HepG2 (cell line): Measurements from ENCODE around the gene LEAP2. TPM values are rescaled to one million over a fixed set of nuclear protein-coding genes. Genes with fewer than 3 reads are reported as not detected.

Source experiments
- CREM ChIP-seq, 2 experiments: sonication (generic) in 1 of 2; formaldehyde crosslinking in 1 of 2; IDR thresholded peaks; 2 replicates each; pipeline versions ENCODE4 v1.4.0 to v1.6.1; 2016 to 2020; ENCODE audit warnings: antibody characterized with exemption in 1 of 2, mild to moderate bottlenecking in 1 of 2, missing genetic modification reagents in 1 of 2
- EED ChIP-seq: sonication (generic); formaldehyde crosslinking; IDR thresholded peaks from 2 replicates; pipeline ENCODE4 v1.5.0; 2020; ENCODE audit warnings: mild to moderate bottlenecking, missing genetic modification reagents
- FOXJ3 ChIP-seq: sonication (generic); formaldehyde crosslinking; IDR thresholded peaks from 2 replicates; pipeline ENCODE4 v1.4.0; 2020; ENCODE audit warnings: missing genetic modification reagents, mild to moderate bottlenecking, borderline replicate concordance
- HES4 ChIP-seq: sonication (generic); formaldehyde crosslinking; IDR thresholded peaks from 2 replicates; pipeline ENCODE4 v1.9.0; 2021; ENCODE audit warnings: mild to moderate bottlenecking, missing genetic modification reagents, borderline replicate concordance
- HNF4A ChIP-seq: sonication (generic); formaldehyde crosslinking; IDR thresholded peaks from 2 replicates; pipeline ENCODE4 v1.4.0; 2020; ENCODE audit warnings: missing genetic modification reagents
- KDM5A ChIP-seq: fragments of 200-600 bp; sonication (generic); IDR thresholded peaks from 2 replicates; pipeline ENCODE4 v1.7.0; 2018; ENCODE audit warnings: antibody characterized with exemption, mild to moderate bottlenecking, low read length, borderline replicate concordance
- MED1 ChIP-seq: sonication (generic); formaldehyde crosslinking; IDR thresholded peaks from 2 replicates; pipeline ENCODE4 v1.4.0; 2020; ENCODE audit warnings: missing genetic modification reagents
- NR2C2 ChIP-seq: sonication (generic); formaldehyde crosslinking; IDR thresholded peaks from 2 replicates; pipeline ENCODE4 v1.4.0; 2020; ENCODE audit warnings: missing genetic modification reagents, mild to moderate bottlenecking, moderate library complexity, borderline replicate concordance
- TBX3 ChIP-seq: fragments of 450-650 bp; IDR thresholded peaks from 2 replicates; pipeline ENCODE4 v1.6.1; 2017; ENCODE audit warnings: antibody characterized with exemption, mild to moderate bottlenecking, inconsistent platforms, borderline replicate concordance
- ZBTB3 ChIP-seq: sonication (generic); formaldehyde crosslinking; IDR thresholded peaks from 2 replicates; pipeline ENCODE4 v1.4.0; 2020; ENCODE audit warnings: low read depth, mild to moderate bottlenecking, moderate library complexity, missing genetic modification reagents, borderline replicate concordance
- ZNF160 ChIP-seq: sonication (generic); formaldehyde crosslinking; IDR thresholded peaks from 2 replicates; pipeline ENCODE4 v1.8.0; 2022; ENCODE audit warnings: mild to moderate bottlenecking, inconsistent platforms, missing genetic modification reagents
- ZNF614 ChIP-seq: IDR thresholded peaks from 2 replicates; pipeline ENCODE4 v1.6.1; 2018; ENCODE audit warnings: missing biosample characterization, missing genetic modification reagents, inconsistent platforms, borderline replicate concordance
- polyA plus RNA-seq, 8 experiments: library from polyadenylated mRNA; depleted of rRNA in 3 of 8; stranded (reverse) in 7 of 8; unstranded in 1 of 8; fragments of >200 nt; fragmentation: Illumina TruSeq in 4 of 8; extraction: Trizol in 4 of 8; gene quantifications; 2 replicates each; pipeline versions ENCODE4 v1.2.1 to v1.2.3, GENCODE V29; 2011 to 2016; ENCODE audit warnings: low read depth in 4 of 8, missing spikeins in 1 of 8, mixed read lengths in 1 of 8; ENCODE audit not compliant: insufficient read depth in 1 of 8
- total RNA-seq, 5 experiments: library from RNA; depleted of rRNA; stranded (reverse); fragments of >200 nt; fragmentation: Illumina TruSeq; extraction: Trizol; gene quantifications; 2 replicates each; pipeline ENCODE4 v1.2.3, GENCODE V29; 2016; ENCODE audit warnings: low read depth in 1 of 5
- TF ChIP-seq, protein P1 (sequence below): sonication (generic); formaldehyde crosslinking; IDR thresholded peaks from 2 replicates; pipeline ENCODE4 v1.4.0; 2020; ENCODE audit warnings: missing genetic modification reagents, mild to moderate bottlenecking, borderline replicate concordance
- TF ChIP-seq, protein P2 (sequence below): sonication (generic); formaldehyde crosslinking; IDR thresholded peaks from 2 replicates; pipeline ENCODE4 v1.8.0; 2022; ENCODE audit warnings: missing genetic modification reagents, mild to moderate bottlenecking, borderline replicate concordance
- TF ChIP-seq, protein P3 (sequence below): fragments of 450-650 bp; IDR thresholded peaks from 2 replicates; pipeline ENCODE4 v1.6.1; 2017
- TF ChIP-seq, protein P4 (sequence below): IDR thresholded peaks from 2 replicates; pipeline ENCODE4 v1.6.1; 2018; ENCODE audit warnings: missing genetic modification reagents, mild to moderate bottlenecking, missing compliant biosample characterization
- TF ChIP-seq, protein P5 (sequence below): sonication (generic); formaldehyde crosslinking; IDR thresholded peaks from 2 replicates; pipeline ENCODE4 v1.4.0; 2020; ENCODE audit warnings: mild to moderate bottlenecking, missing genetic modification reagents
- TF ChIP-seq, protein P6 (sequence below): sonication (generic); formaldehyde crosslinking; IDR thresholded peaks from 2 replicates; pipeline ENCODE4 v1.4.0; 2020; ENCODE audit warnings: missing genetic modification reagents

LEAP2 gene
- total and polyA plus RNA-seq, 2 of the 13 experiments (the other 11 are each of a cell fraction or from before 2014, with no cell fraction given): 23.9 to 51.9 TPM

DNA sequence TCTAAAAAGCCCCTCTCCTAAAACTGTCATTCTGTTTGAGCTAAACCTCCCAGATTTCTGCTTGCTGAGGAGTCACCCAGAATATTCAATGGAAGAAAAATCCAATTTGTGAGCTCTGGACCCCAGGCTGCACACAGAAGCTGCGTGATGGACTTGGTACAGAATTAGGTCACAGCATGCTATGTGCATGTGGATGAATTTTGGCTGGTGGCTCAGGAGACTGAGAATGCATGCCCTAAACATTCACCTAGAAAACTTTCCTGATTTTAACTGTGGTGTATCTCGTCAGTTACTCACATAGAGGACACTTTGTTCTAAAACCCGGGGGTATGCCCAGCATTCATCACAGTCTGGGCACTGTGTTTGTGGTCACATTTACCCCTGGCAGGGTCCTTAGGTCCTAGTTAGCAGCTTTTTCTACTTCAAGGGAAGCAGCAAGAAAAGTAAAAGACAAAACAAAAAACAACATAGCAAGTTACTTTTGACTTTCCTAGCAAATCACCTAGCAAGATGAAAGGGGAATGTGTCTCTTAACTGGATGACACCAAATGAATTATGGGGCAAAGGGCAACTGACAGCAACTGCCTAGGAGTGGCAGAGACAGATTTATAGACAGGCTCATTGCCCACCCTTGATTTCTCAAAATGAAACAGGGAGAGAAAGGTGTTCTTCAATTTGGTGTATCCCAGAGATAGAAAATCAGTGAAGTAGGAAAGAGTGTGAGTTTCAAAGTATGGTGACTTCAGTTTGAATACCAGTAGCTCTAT, 34.8 kb upstream of the LEAP2 start (continued):
- TF ChIP-seq KDM5A (no peak), CREM (IDR thresholded peaks at IDR 0.05) (peak; percentile 6; the same call in 1 of the 2 replicates), CREM (CRISPR knock-in tag; IDR thresholded peaks at IDR 0.05) (no peak), HNF4A (peak; percentile 84), MED1 (CRISPR knock-in tag) (peak; percentile 83), FOXJ3 (CRISPR knock-in tag) (no peak), HES4 (no peak), ZNF160 (CRISPR knock-in tag) (peak; percentile 66), ZBTB3 (CRISPR knock-in tag) (no peak), EED (CRISPR knock-in tag) (no peak), TBX3 (no peak), NR2C2 (CRISPR knock-in tag) (no peak), ZNF614 (CRISPR knock-in tag) (0 out of 2 replicates have a peak, but pooled peaks have one; percentile 20)
- TF ChIP-seq, protein P1, sequence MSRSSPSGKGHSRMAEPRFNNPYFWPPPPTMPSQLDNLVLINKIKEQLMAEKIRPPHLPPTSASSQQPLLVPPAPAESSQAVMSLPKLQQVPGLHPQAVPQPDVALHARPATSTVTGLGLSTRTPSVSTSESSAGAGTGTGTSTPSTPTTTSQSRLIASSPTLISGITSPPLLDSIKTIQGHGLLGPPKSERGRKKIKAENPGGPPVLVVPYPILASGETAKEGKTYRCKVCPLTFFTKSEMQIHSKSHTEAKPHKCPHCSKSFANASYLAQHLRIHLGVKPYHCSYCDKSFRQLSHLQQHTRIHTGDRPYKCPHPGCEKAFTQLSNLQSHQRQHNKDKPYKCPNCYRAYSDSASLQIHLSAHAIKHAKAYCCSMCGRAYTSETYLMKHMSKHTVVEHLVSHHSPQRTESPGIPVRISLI: no peak
- TF ChIP-seq, protein P2, sequence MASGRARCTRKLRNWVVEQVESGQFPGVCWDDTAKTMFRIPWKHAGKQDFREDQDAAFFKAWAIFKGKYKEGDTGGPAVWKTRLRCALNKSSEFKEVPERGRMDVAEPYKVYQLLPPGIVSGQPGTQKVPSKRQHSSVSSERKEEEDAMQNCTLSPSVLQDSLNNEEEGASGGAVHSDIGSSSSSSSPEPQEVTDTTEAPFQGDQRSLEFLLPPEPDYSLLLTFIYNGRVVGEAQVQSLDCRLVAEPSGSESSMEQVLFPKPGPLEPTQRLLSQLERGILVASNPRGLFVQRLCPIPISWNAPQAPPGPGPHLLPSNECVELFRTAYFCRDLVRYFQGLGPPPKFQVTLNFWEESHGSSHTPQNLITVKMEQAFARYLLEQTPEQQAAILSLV (CRISPR knock-in tag): no peak
- TF ChIP-seq, protein P3, sequence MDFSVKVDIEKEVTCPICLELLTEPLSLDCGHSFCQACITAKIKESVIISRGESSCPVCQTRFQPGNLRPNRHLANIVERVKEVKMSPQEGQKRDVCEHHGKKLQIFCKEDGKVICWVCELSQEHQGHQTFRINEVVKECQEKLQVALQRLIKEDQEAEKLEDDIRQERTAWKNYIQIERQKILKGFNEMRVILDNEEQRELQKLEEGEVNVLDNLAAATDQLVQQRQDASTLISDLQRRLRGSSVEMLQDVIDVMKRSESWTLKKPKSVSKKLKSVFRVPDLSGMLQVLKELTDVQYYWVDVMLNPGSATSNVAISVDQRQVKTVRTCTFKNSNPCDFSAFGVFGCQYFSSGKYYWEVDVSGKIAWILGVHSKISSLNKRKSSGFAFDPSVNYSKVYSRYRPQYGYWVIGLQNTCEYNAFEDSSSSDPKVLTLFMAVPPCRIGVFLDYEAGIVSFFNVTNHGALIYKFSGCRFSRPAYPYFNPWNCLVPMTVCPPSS: no peak
- TF ChIP-seq, protein P4, sequence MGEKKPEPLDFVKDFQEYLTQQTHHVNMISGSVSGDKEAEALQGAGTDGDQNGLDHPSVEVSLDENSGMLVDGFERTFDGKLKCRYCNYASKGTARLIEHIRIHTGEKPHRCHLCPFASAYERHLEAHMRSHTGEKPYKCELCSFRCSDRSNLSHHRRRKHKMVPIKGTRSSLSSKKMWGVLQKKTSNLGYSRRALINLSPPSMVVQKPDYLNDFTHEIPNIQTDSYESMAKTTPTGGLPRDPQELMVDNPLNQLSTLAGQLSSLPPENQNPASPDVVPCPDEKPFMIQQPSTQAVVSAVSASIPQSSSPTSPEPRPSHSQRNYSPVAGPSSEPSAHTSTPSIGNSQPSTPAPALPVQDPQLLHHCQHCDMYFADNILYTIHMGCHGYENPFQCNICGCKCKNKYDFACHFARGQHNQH (CRISPR knock-in tag): no peak; the same call in 1 of the 2 replicates
- TF ChIP-seq, protein P5, sequence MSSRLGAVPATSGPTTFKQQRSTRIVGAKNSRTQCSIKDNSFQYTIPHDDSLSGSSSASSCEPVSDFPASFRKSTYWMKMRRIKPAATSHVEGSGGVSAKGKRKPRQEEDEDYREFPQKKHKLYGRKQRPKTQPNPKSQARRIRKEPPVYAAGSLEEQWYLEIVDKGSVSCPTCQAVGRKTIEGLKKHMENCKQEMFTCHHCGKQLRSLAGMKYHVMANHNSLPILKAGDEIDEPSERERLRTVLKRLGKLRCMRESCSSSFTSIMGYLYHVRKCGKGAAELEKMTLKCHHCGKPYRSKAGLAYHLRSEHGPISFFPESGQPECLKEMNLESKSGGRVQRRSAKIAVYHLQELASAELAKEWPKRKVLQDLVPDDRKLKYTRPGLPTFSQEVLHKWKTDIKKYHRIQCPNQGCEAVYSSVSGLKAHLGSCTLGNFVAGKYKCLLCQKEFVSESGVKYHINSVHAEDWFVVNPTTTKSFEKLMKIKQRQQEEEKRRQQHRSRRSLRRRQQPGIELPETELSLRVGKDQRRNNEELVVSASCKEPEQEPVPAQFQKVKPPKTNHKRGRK (CRISPR knock-in tag): no peak
- TF ChIP-seq, protein P6, sequence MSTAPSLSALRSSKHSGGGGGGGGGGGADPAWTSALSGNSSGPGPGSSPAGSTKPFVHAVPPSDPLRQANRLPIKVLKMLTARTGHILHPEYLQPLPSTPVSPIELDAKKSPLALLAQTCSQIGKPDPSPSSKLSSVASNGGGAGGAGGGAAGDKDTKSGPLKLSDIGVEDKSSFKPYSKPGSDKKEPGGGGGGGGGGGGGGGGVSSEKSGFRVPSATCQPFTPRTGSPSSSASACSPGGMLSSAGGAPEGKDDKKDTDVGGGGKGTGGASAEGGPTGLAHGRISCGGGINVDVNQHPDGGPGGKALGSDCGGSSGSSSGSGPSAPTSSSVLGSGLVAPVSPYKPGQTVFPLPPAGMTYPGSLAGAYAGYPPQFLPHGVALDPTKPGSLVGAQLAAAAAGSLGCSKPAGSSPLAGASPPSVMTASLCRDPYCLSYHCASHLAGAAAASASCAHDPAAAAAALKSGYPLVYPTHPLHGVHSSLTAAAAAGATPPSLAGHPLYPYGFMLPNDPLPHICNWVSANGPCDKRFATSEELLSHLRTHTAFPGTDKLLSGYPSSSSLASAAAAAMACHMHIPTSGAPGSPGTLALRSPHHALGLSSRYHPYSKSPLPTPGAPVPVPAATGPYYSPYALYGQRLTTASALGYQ (CRISPR knock-in tag): no peak
